Spinal cord (tissue), 10 donors: ENCODE measurements around the gene COX11. TPM values are rescaled to one million over a fixed set of nuclear protein-coding genes. Genes with fewer than 3 reads are reported as not detected.

ENCODE experiments used
- DNase-seq, 6 donors: peaks; one replicate each; pipeline versions ENCODE4 v3.0.0 to v3.0.0-alpha.2; 2013 to 2015; ENCODE audit warnings: low spot score in 6 of 6, low read depth in 4 of 6
- H3K27ac ChIP-seq: one replicate; pipeline ENCODE4 v1.5.1; 2013; ENCODE audit warnings: low read depth, low read length, control low read depth
- H3K27me3 ChIP-seq: one replicate; pipeline ENCODE4 v1.6.1; 2013; ENCODE audit warnings: low read length; ENCODE audit not compliant: control insufficient read depth, insufficient read depth
- H3K36me3 ChIP-seq: one replicate; pipeline ENCODE4 v1.6.1; 2013; ENCODE audit warnings: low read length; ENCODE audit not compliant: control insufficient read depth, insufficient read depth
- H3K4me1 ChIP-seq: one replicate; pipeline ENCODE4 v1.6.1; 2013; ENCODE audit warnings: low read length; ENCODE audit not compliant: control insufficient read depth, insufficient read depth
- H3K4me3 ChIP-seq: one replicate; pipeline ENCODE4 v1.5.1; 2013; ENCODE audit warnings: low read depth, low read length, control low read depth
- H3K9me3 ChIP-seq: one replicate; pipeline ENCODE4 v1.6.1; 2013; ENCODE audit warnings: low read length; ENCODE audit not compliant: control insufficient read depth, insufficient read depth
- WGBS: methylation state at CpG from one replicate; pipeline ENCODE4 v1.1.5; 2013; ENCODE audit warnings: missing lambda C conversion rate; ENCODE audit not compliant: insufficient coverage; 5-methylcytosine and 5-hydroxymethylcytosine counted together
- polyA plus RNA-seq, 2 donors: library from polyadenylated mRNA; unstranded; fragments of 120-200 nt; gene quantifications; one replicate each; pipeline ENCODE4 v1.2.1, GENCODE V29; 2013; ENCODE audit not compliant: insufficient read length in 2 of 2
- total RNA-seq, 2 donors: library from RNA; depleted of rRNA in 1 of 2; stranded (reverse); fragments of 120-200 nt in 1 of 2; fragments of >200 nt in 1 of 2; gene quantifications; one replicate each; pipeline versions ENCODE4 v1.2.3 to v1.2.4, GENCODE V29; 2013 to 2014
- donor health status: healthy.

The COX11 gene
- total and polyA plus RNA-seq, 4 donors, result 66.5 to 81.0 (median 77.2) TPM

DNA sequence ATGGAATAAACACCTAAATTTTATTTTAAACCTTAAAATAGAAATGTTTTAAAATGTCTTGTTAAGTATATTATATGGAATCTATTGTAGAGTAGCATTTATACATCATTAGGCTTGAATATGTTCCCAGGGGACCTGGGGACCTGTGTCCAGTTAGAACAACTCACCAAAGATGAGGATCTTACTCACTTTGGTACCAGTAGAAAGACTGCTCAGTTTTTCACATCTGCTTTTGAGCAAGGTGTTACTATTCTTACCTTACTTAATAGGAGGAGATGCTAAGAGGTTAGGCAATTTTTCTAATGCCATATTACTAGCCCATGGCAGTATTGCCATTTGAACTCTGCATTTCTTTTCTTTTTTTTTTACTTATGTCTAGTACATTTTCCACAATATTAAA is 14.8 kb upstream of the COX11 start:
- Histone ChIP-seq H3K9me3 (no peaks in the 10 kb centered on the region), H3K4me3 (no peak overlapping the region), H3K27me3 (no peaks in the 10 kb centered on the region), H3K27ac (no peak overlapping the region), H3K36me3 (no peaks in the 10 kb centered on the region), H3K4me1 (no peaks in the 10 kb centered on the region)
- DNase-seq, result no peak

GRCh38 chr17:54982399-54982798 is 13.9 kb upstream of the COX11 start:
- Histone ChIP-seq H3K4me3 (no peak overlapping the region), H3K27ac (no peak overlapping the region), H3K27me3 (no peaks in the 10 kb centered on the region), H3K9me3 (no peaks in the 10 kb centered on the region), H3K4me1 (no peaks in the 10 kb centered on the region), H3K36me3 (no peaks in the 10 kb centered on the region)
- no peak for DNase-seq

DNA sequence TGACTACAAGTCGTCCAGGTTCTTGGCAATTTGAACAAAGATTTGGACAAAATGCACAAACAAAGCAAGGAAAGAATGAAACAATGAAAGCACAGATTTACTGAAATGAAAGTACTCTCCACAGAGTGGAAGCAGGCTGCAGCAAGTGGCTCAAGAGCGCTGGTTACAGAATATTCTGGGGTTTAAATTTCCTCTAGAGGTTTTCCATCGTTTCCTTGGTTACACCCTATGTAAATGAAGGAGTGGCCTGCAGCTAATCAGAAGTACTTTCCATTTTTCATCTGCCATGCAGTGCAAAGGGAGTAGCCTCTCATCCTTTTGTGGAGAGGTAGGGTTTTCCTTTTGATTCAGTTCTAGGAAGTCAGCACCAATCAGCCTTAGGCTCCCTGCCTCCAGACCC is 11.9 kb upstream of the COX11 start:
- H3K27ac ChIP-seq, result no peak overlapping the region
- WGBS, result 100% methylated on average over 1 of the region's 3 CpGs
- H3K4me1 ChIP-seq, result no peaks in the 10 kb centered on the region
- no peaks in the 10 kb centered on the region for H3K9me3 ChIP-seq
- no peaks in the 10 kb centered on the region for H3K36me3 ChIP-seq
- no peaks in the 10 kb centered on the region for H3K27me3 ChIP-seq
- no peak for DNase-seq
- H3K4me3 ChIP-seq, result no peak overlapping the region

- Histone ChIP-seq H3K27ac (no peak overlapping the region), H3K4me1 (no peaks in the 10 kb centered on the region), H3K4me3 (no peak overlapping the region), H3K36me3 (no peaks in the 10 kb centered on the region), H3K27me3 (no peaks in the 10 kb centered on the region), H3K9me3 (no peaks in the 10 kb centered on the region)
- DNase-seq, result no peak
Observed at GRCh38 chr17:54979657-54980056, 11.2 kb upstream of the COX11 start.

DNA sequence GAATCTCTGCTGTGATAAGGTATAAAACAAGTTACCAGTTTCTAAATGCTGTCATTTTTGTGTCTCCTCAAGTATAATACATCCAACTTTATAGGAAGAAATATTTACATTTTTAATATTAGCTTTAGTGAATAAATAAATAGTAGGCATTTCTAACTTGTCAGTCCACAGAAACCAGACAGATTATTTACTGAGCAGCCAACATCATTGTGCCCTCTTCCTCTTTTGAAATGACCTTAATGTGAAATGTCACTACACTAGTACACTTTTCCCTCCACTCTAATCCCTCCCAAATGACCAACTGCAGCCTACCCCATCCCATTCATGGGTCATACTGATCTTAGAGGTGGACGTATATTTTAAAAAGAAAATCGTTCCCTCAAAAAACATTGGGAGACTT is 9.3 kb upstream of the COX11 start:
- H3K27me3 ChIP-seq, result no peaks in the 10 kb centered on the region
- H3K27ac ChIP-seq, result no peak overlapping the region
- no peak overlapping the region for H3K4me3 ChIP-seq
- no peaks in the 10 kb centered on the region for H3K36me3 ChIP-seq
- no peaks in the 10 kb centered on the region for H3K9me3 ChIP-seq
- H3K4me1 ChIP-seq, result no peaks in the 10 kb centered on the region
- no CpG with 5 or more reads among the region's 2 CpGs for WGBS
- no peak for DNase-seq

GRCh38 chr17:54976316-54976715 is 7.9 kb upstream of the COX11 start:
- no peak for DNase-seq
- no peak overlapping the region for H3K27ac ChIP-seq
- H3K36me3 ChIP-seq, result no peaks in the 10 kb centered on the region
- no peaks in the 10 kb centered on the region for H3K4me1 ChIP-seq
- 83% methylated on average over 1 of the region's 3 CpGs for WGBS
- no peak overlapping the region for H3K4me3 ChIP-seq
- no peaks in the 10 kb centered on the region for H3K27me3 ChIP-seq
- no peaks in the 10 kb centered on the region for H3K9me3 ChIP-seq

DNA sequence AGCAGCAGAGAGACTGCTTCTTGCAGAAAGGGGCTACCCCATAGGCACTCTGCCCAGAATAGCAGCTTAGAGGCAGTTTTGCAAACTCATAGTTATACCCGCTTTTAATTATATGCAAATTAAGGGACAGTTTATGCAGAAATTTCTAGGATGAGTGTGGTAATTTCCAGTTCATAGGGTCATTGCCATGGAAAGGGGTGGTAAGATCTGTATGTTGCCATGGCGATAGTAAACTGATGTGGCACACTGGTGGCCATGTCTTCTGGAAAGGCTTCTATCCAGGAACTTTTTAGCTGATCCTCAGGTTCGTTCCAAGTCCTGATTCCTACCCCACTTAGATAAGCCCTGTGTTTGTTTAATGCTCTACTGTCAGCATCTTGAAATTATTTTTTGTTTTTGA is 6.3 kb upstream of the COX11 start:
- H3K4me1 ChIP-seq, result no peaks in the 10 kb centered on the region
- no peak for DNase-seq
- H3K27me3 ChIP-seq, result no peaks in the 10 kb centered on the region
- WGBS, result 100% methylated on average over 2 of the region's 3 CpGs
- no peak overlapping the region for H3K27ac ChIP-seq
- H3K9me3 ChIP-seq, result no peaks in the 10 kb centered on the region
- no peaks in the 10 kb centered on the region for H3K36me3 ChIP-seq
- H3K4me3 ChIP-seq, result no peak overlapping the region

DNA sequence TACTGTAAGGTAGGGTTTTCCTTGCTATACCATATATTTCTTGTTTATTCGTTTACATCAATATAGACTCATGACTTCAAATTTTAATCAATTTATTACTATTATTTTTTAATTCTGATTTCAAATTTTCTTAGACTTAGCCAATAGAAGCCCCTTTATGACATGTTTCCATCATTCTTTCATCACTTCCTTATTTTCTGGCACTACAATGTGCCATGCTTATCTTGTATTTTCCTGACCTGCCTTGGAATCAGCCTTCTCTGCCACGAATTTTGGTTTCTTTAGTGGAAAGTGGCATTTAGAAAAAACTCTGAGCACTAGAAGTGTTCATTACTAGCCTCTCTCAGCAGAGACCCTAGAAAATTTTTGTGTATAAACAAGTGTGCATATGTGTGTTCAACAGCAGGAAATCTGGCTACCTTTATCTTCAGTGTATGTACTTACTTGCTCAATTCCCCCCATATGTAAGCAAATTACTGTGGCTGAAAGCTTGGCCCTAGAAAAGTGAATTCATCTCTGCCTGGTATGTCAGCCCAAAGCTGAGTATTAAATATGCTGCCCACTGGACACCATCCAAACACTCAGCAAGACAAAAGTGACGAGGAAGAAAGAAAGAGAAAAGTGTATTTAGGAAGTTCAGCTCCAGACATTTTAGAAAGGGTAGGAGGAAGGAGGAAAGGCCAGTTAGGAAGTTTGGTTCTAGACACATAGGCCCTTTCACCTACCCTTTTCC is 4.1 kb upstream of the COX11 start:
- no peaks in the 10 kb centered on the region for H3K9me3 ChIP-seq
- WGBS, result no CpG with 5 or more reads among the region's 3 CpGs
- no peak overlapping the region for H3K27ac ChIP-seq
- H3K4me3 ChIP-seq, result no peak overlapping the region
- no peaks in the 10 kb centered on the region for H3K36me3 ChIP-seq
- no peaks in the 10 kb centered on the region for H3K4me1 ChIP-seq
- H3K27me3 ChIP-seq, result no peaks in the 10 kb centered on the region
- no peak for DNase-seq

DNA sequence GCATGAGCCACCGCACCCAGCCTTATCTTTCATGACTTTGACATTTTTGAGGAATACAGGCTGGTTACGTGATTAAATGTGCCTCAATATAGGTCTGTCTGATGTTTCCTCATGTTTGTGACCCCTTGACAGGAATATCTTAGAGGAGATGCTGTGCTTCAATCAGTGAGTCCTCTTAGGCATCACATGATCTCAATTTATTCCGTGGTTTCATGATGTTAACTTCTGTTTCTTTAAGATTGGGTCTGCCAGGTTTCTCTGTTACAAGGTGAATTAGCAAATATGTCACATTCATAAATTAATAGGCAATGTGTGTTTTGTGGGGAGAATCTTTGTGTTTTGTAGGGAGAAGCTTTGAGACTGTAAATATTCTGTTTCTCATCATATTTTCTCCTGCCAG is 3.4 kb upstream of the COX11 start:
- Histone ChIP-seq H3K36me3 (no peaks in the 10 kb centered on the region), H3K27me3 (no peaks in the 10 kb centered on the region), H3K4me3 (no peak overlapping the region), H3K9me3 (no peaks in the 10 kb centered on the region), H3K4me1 (no peaks in the 10 kb centered on the region), H3K27ac (no peak overlapping the region)
- no peak for DNase-seq
- WGBS, result 100% methylated on average over 1 of the region's 3 CpGs

- no peak for DNase-seq
- Histone ChIP-seq H3K9me3 (no peaks in the 10 kb centered on the region), H3K27me3 (no peaks in the 10 kb centered on the region), H3K4me1 (no peaks in the 10 kb centered on the region), H3K4me3 (no peak overlapping the region), H3K36me3 (no peaks in the 10 kb centered on the region), H3K27ac (no peak overlapping the region)
Observed at GRCh38 chr17:54971147-54971546, 2.7 kb upstream of the COX11 start.
